Upper lobe of left lung (tissue), 6 donors: Measurements from ENCODE around the gene AKAP10. TPM values are rescaled to one million over a fixed set of nuclear protein-coding genes. Genes with fewer than 3 reads are reported as not detected.
"Not testable (repeated sequence)": the region's sequence is repeated elsewhere in the genome, so short reads cannot be mapped to it uniquely, and the experiment has no call there.

Source experiments
- ATAC-seq, 2 donors: fragments of 200-7000 bp; cut with Tn5 transposase; one replicate each; pipeline ENCODE4 v1.9.1; 2022; ENCODE audit warnings: mild to moderate bottlenecking in 2 of 2, moderate library complexity in 2 of 2; ENCODE audit not compliant: low FRiP score in 2 of 2
- DNase-seq, 2 donors: peaks; one replicate each; pipeline ENCODE4 v3.0.0-alpha.2; 2019 to 2020
- H3K27ac ChIP-seq, 4 donors: fragments of 200-600 bp; sonication (generic); one replicate each; pipeline ENCODE4 v1.5.1; 2016 to 2019
- H3K27me3 ChIP-seq, 4 donors: fragments of 200-600 bp; sonication (generic); one replicate each; pipeline ENCODE4 v1.5.1; 2017 to 2019
- H3K36me3 ChIP-seq, 4 donors: fragments of 200-600 bp; sonication (generic); one replicate each; pipeline ENCODE4 v1.5.1; 2016 to 2019
- H3K4me1 ChIP-seq, 4 donors: fragments of 200-600 bp; sonication (generic); one replicate each; pipeline ENCODE4 v1.5.1; 2018 to 2019
- H3K4me3 ChIP-seq, 4 donors: fragments of 200-600 bp; sonication (generic); one replicate each; pipeline ENCODE4 v1.5.1; 2017 to 2019; ENCODE audit warnings: mild to moderate bottlenecking in 2 of 4, moderate library complexity in 1 of 4
- H3K9me3 ChIP-seq, 4 donors: fragments of 200-600 bp; sonication (generic); one replicate each; pipeline ENCODE4 v1.5.1; 2018 to 2019
- EP300 ChIP-seq, 4 donors: sonication (generic); formaldehyde crosslinking; IDR thresholded peaks; one replicate each; pipeline ENCODE4 v1.5.1; 2017; ENCODE audit warnings: antibody characterized with exemption in 4 of 4, control low read depth in 2 of 4
- POLR2A ChIP-seq, 4 donors: fragments of 450-650 bp; IDR thresholded peaks; one replicate each; pipeline ENCODE4 v1.5.1; 2016 to 2017; ENCODE audit warnings: antibody characterized with exemption in 4 of 4, mild to moderate bottlenecking in 2 of 4
- POLR2AphosphoS5 ChIP-seq, 2 donors: sonication (generic); formaldehyde crosslinking; IDR thresholded peaks; one replicate each; pipeline ENCODE4 v1.5.1; 2017; ENCODE audit warnings: antibody characterized with exemption in 2 of 2
- WGBS, 2 donors: methylation state at CpG; one replicate each; pipeline ENCODE4 v1.1.5; 2017 to 2018; 5-methylcytosine and 5-hydroxymethylcytosine counted together
- total RNA-seq, 6 donors: library from RNA; depleted of rRNA in 4 of 6; stranded (reverse); fragments of >200 nt in 4 of 6; gene quantifications; one replicate each; pipeline versions ENCODE4 v1.1.0 to v1.2.1, GENCODE V29; 2016 to 2021
- TF ChIP-seq, protein P1 (sequence below), 6 experiments: fragments of 450-650 bp in 4 of 6; fragments of 200-600 bp in 2 of 6; sonication (generic) in 2 of 6; IDR thresholded peaks; one replicate each; pipeline ENCODE4 v1.5.1; 2016 to 2019; ENCODE audit warnings: antibody characterized with exemption in 6 of 6
- donor health status: DM: no; HTN: no; CAD: no; lungs with moderate emphysema.
- donor health status: DM: no; HTN: yes; CAD: no; lungs with severe emphysema.

AKAP10 gene
- total RNA-seq, 6 donors from 2014 or later = 13.4 to 40.3 (median 30.6) TPM

DNA sequence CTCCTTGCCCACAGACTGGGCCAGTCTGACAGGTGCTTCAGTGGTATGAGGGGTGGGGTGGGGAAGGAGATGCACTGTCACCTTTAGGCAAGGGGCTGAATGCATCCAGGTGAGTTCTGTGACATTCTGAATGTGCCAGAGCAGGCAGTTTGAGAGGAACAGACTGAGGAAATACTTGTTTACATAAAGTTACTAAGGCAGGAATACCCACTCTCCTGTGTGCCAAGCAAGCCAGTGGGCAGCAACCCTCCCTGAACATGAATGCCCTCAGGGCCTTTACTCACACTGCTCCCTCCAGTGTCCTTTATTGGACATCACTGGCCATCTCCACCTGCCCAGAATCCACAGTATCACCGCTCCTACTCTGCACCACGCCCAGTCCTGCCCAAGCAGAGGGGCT, 76.8 kb downstream of the AKAP10 start:
- ATAC-seq (peak in 1 of 2 donors; percentile 24), DNase-seq (no peak)
- Histone ChIP-seq H3K27me3 (no peaks in the 10 kb centered on the region), H3K9me3 (no peaks in the 10 kb centered on the region), H3K27ac (peak overlapping the region in 2 of 4 donors; percentile 22 to 49), H3K4me3 (no peak overlapping the region), H3K4me1 (peaks cover 3 to 34% (median 12%) of the 10 kb centered on the region in 4 donors), H3K36me3 (peaks cover 0 to 50% (median 19%) of the 10 kb centered on the region in 4 donors)
- 93 to 100% methylated on average over 2 of the region's 2 CpGs for WGBS, 2 donors
- TF ChIP-seq POLR2AphosphoS5 (IDR thresholded peaks at IDR 0.05) = no peak
- TF ChIP-seq EP300 (IDR thresholded peaks at IDR 0.05) = no peak
- TF ChIP-seq, protein P1, sequence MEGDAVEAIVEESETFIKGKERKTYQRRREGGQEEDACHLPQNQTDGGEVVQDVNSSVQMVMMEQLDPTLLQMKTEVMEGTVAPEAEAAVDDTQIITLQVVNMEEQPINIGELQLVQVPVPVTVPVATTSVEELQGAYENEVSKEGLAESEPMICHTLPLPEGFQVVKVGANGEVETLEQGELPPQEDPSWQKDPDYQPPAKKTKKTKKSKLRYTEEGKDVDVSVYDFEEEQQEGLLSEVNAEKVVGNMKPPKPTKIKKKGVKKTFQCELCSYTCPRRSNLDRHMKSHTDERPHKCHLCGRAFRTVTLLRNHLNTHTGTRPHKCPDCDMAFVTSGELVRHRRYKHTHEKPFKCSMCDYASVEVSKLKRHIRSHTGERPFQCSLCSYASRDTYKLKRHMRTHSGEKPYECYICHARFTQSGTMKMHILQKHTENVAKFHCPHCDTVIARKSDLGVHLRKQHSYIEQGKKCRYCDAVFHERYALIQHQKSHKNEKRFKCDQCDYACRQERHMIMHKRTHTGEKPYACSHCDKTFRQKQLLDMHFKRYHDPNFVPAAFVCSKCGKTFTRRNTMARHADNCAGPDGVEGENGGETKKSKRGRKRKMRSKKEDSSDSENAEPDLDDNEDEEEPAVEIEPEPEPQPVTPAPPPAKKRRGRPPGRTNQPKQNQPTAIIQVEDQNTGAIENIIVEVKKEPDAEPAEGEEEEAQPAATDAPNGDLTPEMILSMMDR (IDR thresholded peaks at IDR 0.05) = no peak
- TF ChIP-seq POLR2A (IDR thresholded peaks at IDR 0.05) = no peak

DNA sequence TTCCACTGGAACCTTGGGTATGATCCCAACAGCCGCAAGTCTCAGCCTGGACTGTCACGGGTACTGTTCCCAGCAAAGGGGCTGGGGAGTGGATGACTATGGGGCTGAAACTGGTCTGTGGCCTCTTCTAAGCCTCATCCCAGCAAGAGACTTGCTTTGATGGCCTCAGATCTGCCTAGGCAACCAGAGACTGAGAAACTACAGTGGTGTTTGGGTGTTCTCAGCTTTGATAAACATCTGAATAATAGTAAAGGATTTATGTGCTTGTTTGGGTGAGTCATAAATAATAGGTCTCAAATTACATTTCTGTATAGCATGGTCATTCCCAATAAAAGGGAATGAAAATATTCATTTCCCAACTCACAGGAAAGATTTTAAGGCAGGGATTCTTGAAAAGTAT, 79.7 kb downstream of the AKAP10 start:
- Histone ChIP-seq H3K27ac (no peak overlapping the region), H3K4me1 (peaks cover 3 to 21% (median 10%) of the 10 kb centered on the region in 4 donors), H3K4me3 (no peak overlapping the region), H3K9me3 (no peaks in the 10 kb centered on the region), H3K27me3 (no peaks in the 10 kb centered on the region), H3K36me3 (peaks cover 0 to 24% (median 4%) of the 10 kb centered on the region in 4 donors)
- no peak for DNase-seq
- TF ChIP-seq POLR2A (IDR thresholded peaks at IDR 0.05) (no peak), POLR2AphosphoS5 (IDR thresholded peaks at IDR 0.05) (no peak), EP300 (IDR thresholded peaks at IDR 0.05) (no peak)
- TF ChIP-seq, protein P1 (IDR thresholded peaks at IDR 0.05) = no peak
- peak; percentile 22 to 23 for ATAC-seq
- 67 to 82% methylated on average over 2 of the region's 2 CpGs for WGBS, 2 donors

DNA sequence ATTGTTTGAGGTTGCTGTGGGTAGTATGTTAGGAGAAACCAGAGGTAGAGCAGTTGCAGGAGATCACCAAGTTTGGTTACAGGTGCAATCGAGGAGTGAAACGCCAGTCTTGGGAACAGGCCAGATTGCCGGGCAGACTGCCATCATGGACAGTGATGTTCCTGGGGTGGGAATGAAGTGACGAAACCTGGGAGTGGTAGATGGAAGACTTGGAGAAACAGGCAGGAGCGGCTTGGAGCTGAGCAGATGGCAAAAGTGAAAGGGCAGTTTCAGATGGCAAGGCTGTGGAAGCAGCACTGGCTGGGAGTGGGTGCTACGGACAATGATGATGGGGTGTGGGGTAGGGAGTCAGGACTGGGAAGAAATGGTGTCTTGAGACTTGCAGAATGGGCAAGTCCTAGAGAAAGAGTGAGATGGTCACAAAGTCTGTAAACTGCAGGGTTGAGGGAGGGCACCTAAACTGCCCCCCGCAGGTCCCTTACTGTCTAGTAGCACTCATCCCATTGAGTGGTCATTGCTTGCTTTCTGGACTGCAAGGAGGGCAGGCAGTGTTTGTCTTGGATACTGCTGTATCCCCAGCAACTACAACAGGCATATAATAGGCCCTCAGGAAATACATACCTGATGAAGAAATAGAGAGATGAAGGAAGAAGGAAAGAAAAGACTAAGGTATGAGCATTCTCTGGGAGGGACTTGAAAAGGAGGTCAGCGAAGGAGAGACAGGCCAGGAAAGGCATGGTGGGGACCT, 80.4 kb downstream of the AKAP10 start:
- no peaks in the 10 kb centered on the region for H3K27me3 ChIP-seq
- 73 to 75% methylated on average over 8 of the region's 8 CpGs for WGBS, 2 donors
- no peak overlapping the region for H3K4me3 ChIP-seq
- TF ChIP-seq POLR2A (IDR thresholded peaks at IDR 0.05) = no peak
- TF ChIP-seq POLR2AphosphoS5 (IDR thresholded peaks at IDR 0.05) = no peak
- TF ChIP-seq, protein P1 (IDR thresholded peaks at IDR 0.05) = no peak
- ATAC-seq = peak; percentile 38 to 40
- H3K4me1 ChIP-seq = peaks cover 3 to 21% (median 10%) of the 10 kb centered on the region in 4 donors
- H3K9me3 ChIP-seq = no peaks in the 10 kb centered on the region
- H3K27ac ChIP-seq = no peak overlapping the region
- DNase-seq = peak in 1 of 2 donors; percentile 30
- peaks cover 0 to 19% (median 4%) of the 10 kb centered on the region in 4 donors for H3K36me3 ChIP-seq

DNA sequence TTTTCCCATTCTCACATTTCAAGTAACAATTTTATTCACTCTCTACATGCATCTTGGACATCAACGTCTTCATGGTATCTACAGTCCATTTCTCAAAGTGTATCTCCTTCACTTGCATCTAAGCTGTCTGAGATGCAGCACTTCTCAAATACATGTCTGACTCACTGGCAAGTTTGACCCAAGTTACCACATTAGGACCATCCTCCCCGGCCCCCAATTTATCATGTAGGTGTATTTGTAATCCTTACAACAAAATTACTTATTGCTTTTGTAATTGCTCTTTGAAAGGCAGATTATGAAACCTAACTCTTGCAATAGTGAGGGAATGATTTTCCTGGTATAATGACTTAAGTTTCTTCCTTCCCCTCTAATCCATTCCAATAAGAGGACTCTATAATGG, 80.9 kb downstream of the AKAP10 start:
- no peaks in the 10 kb centered on the region for H3K9me3 ChIP-seq
- DNase-seq (no peak), ATAC-seq (no peak)
- peaks cover 0 to 14% (median 4%) of the 10 kb centered on the region in 4 donors for H3K36me3 ChIP-seq
- no peaks in the 10 kb centered on the region for H3K27me3 ChIP-seq
- H3K27ac ChIP-seq = no peak overlapping the region
- no peak for TF ChIP-seq EP300 (IDR thresholded peaks at IDR 0.05)
- TF ChIP-seq POLR2AphosphoS5 (IDR thresholded peaks at IDR 0.05) = no peak
- no peak for TF ChIP-seq POLR2A (IDR thresholded peaks at IDR 0.05)
- TF ChIP-seq, protein P1 (IDR thresholded peaks at IDR 0.05) = no peak
- WGBS, 2 donors = 59 to 73% methylated on average over 2 of the region's 2 CpGs
- peaks cover 3 to 21% (median 10%) of the 10 kb centered on the region in 4 donors for H3K4me1 ChIP-seq
- H3K4me3 ChIP-seq = no peak overlapping the region

DNA sequence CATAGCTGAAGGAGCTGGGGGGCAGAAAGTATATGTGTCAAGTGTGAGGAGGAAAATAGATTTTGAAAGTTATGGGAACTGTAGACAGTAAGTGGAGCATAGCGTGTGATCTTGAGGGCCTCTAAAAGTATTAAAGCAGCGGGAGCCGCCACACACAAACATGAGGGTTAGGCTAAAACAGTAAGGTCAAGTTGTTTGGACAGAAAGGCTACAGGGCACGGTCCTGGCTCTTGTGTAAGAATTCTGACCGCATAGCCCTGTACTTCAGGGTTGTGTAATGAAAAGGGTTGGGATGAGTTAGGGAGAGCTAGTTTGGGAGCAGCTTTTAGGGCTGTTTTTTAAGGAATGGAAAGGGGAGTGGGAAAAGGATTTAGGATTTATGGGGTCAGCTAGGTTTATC, 87.1 kb downstream of the AKAP10 start:
- peak in 1 of 2 donors; percentile 67 for DNase-seq
- H3K4me1 ChIP-seq, H3K36me3 ChIP-seq, H3K9me3 ChIP-seq, ATAC-seq, H3K4me3 ChIP-seq, H3K27me3 ChIP-seq: not testable (repeated sequence)
- WGBS, 2 donors = 71 to 74% methylated on average over 5 of the region's 5 CpGs
- peak overlapping the region in 1 of 4 donors; percentile 69 for H3K27ac ChIP-seq

DNA sequence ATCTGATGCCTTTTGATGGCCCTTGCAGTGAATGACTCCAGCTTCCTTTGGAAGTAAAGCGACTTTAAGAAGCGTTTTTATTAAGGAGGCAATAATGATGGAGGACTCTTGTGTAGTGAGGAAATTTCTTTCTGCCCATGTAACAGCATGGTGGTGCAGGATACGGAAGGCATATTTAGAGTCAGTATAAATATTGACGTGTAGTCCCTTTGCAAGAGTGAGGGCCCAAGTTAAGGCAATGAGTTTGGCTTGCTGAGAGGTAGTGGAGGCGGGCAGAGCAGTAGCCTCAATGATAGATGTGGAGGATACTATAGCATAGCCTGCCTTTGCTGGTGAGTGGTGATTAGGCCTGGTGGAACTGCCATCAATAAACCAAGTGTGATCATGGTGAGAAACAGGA, 87.6 kb downstream of the AKAP10 start:
- peak overlapping the region in 1 of 4 donors; percentile 58 for H3K27ac ChIP-seq
- not testable (repeated sequence) for DNase-seq, H3K9me3 ChIP-seq, H3K4me3 ChIP-seq, H3K27me3 ChIP-seq, H3K36me3 ChIP-seq, H3K4me1 ChIP-seq, ATAC-seq
- 88 to 91% methylated on average over 5 of the region's 5 CpGs for WGBS, 2 donors
